Activated CD4-positive, alpha-beta T cell treated with anti-CD3 and anti-CD28 coated beads for 36 hours (primary cell): Measurements from ENCODE around the gene CCNE1. TPM values are rescaled to one million over a fixed set of nuclear protein-coding genes. Genes with fewer than 3 reads are reported as not detected.
"Not testable (repeated sequence)": the region's sequence is repeated elsewhere in the genome, so short reads cannot be mapped to it uniquely, and the experiment has no call there.

ENCODE experiments used
- ATAC-seq: fragments of 200-7000 bp; cut with Tn5 transposase; one replicate; pipeline ENCODE4 v1.10.0; 2021; ENCODE audit warnings: mild to moderate bottlenecking, moderate library complexity
- CTCF ChIA-PET: fragments of 350-600 bp; sonication (Branson Sonifier 250); formaldehyde crosslinking; loops from one replicate; lab custom pipeline; 2021; ENCODE audit warnings: antibody characterized with exemption; lab: Charles Lee
- POLR2A ChIA-PET: fragments of 350-600 bp; sonication (Branson Sonifier 250); formaldehyde crosslinking; loops from one replicate; lab custom pipeline; 2021; ENCODE audit warnings: antibody characterized with exemption, inconsistent platforms; lab: Charles Lee
- DNase-seq: peaks from one replicate; pipeline ENCODE4 v3.0.0-alpha.2; 2020
- H3K27ac Mint-ChIP-seq: one replicate; pipeline ENCODE4 v1.8.0; 2021; ENCODE audit warnings: mixed read lengths
- H3K27me3 Mint-ChIP-seq: one replicate; pipeline ENCODE4 v1.8.0; 2021; ENCODE audit warnings: mixed read lengths
- H3K36me3 Mint-ChIP-seq: one replicate; pipeline ENCODE4 v1.8.0; 2021; ENCODE audit warnings: low read depth, mixed read lengths
- H3K4me1 Mint-ChIP-seq: one replicate; pipeline ENCODE4 v1.8.0; 2021; ENCODE audit warnings: mixed read lengths
- H3K4me3 Mint-ChIP-seq: one replicate; pipeline ENCODE4 v1.8.0; 2021; ENCODE audit warnings: mild to moderate bottlenecking, moderate library complexity, mixed read lengths
- H3K9me3 Mint-ChIP-seq: one replicate; pipeline ENCODE4 v1.8.0; 2021; ENCODE audit warnings: low read depth, mixed read lengths
- intact Hi-C, 2 experiments: fragments of 100-400 bp; cut with DNase I in 1 of 2; cut with micrococcal nuclease in 1 of 2; formaldehyde crosslinking; loops; one replicate each; pipeline versions ENCODE4 v1.14.2 to v1.15.1; 2022 to 2024; cut with DNase I, micrococcal nuclease
- total RNA-seq, 2 experiments: library from RNA; stranded (reverse); gene quantifications; one replicate each; pipeline ENCODE4 v1.2.3, GENCODE V29; 2021

Gene CCNE1
- total RNA-seq, 2 experiments from 2014 or later = 29.4 to 30.4 TPM

DNA sequence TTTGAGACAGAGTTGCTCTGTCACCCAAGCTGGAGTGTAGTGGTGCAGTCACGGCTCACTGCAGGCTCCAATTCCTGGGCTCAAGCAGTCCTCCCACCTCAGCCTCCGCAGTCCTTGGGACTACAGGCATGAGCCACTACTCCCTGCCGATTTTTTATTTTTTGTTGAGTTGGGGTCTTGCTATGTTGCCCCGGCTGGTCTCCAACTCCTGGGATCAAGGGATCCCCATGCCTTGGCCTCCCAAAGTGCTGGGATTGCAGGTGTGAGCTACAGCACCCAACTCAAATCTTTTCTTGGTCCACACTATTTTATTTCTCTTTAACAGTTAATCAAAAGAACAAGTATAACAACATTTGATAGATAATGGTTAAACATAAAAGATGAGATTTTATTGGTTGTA is 7.5 kb downstream of the CCNE1 start:
- H3K9me3 Mint-ChIP-seq = no peaks in the 10 kb centered on the region
- peaks cover 2% of the 10 kb centered on the region for H3K4me1 Mint-ChIP-seq
- intact Hi-C loops = no loop called here
- no peak for DNase-seq
- ATAC-seq = no peak
- peaks cover 60% of the 10 kb centered on the region for H3K36me3 Mint-ChIP-seq
- ChIA-PET POLR2A (no interaction called here), CTCF (no interaction called here)
- H3K4me3 Mint-ChIP-seq = no peak overlapping the region
- no peak overlapping the region for H3K27ac Mint-ChIP-seq
- H3K27me3 Mint-ChIP-seq = no peaks in the 10 kb centered on the region

DNA sequence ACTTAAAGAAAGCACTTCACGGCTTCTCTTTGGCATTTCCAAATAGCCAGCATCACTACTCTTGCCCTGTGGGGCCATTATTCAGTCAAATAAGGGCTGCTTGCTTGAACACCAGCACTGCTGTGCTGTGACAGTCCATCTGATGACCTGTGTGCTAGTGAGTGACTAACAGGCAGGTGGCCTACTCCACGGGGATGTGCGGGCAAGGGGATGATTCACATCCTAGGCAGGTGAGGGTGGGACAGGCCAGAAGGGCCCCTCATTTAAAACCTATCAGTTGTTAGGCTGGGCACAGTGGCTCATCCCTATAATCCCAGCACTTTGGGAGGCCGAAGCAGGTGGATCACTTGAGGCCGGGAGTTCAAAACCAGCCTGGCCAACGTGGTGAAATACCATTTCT is 8.2 kb downstream of the CCNE1 start:
- H3K27me3 Mint-ChIP-seq = no peaks in the 10 kb centered on the region
- CTCF ChIA-PET = no interaction called here
- no peak for DNase-seq
- ATAC-seq = no peak
- intact Hi-C loops = no loop called here
- POLR2A ChIA-PET = no interaction called here
- H3K36me3 Mint-ChIP-seq = peaks cover 55% of the 10 kb centered on the region
- H3K27ac Mint-ChIP-seq = no peak overlapping the region
- peaks cover 2% of the 10 kb centered on the region for H3K4me1 Mint-ChIP-seq
- no peaks in the 10 kb centered on the region for H3K9me3 Mint-ChIP-seq
- H3K4me3 Mint-ChIP-seq = no peak overlapping the region

DNA sequence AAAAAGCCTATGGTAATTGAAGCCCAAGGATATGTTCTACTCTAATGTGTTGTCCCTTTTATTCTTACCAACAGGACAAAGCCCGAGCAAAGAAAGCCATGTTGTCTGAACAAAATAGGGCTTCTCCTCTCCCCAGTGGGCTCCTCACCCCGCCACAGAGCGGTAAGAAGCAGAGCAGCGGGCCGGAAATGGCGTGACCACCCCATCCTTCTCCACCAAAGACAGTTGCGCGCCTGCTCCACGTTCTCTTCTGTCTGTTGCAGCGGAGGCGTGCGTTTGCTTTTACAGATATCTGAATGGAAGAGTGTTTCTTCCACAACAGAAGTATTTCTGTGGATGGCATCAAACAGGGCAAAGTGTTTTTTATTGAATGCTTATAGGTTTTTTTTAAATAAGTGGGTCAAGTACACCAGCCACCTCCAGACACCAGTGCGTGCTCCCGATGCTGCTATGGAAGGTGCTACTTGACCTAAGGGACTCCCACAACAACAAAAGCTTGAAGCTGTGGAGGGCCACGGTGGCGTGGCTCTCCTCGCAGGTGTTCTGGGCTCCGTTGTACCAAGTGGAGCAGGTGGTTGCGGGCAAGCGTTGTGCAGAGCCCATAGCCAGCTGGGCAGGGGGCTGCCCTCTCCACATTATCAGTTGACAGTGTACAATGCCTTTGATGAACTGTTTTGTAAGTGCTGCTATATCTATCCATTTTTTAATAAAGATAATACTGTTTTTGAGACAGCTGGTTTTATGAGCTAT is 12.0 kb downstream of the CCNE1 start:
- peaks cover 2% of the 10 kb centered on the region for H3K4me1 Mint-ChIP-seq
- H3K9me3 Mint-ChIP-seq = no peaks in the 10 kb centered on the region
- peaks cover 42% of the 10 kb centered on the region for H3K36me3 Mint-ChIP-seq
- POLR2A ChIA-PET = no interaction called here
- no peak overlapping the region for H3K4me3 Mint-ChIP-seq
- CTCF ChIA-PET = no interaction called here
- no peaks in the 10 kb centered on the region for H3K27me3 Mint-ChIP-seq
- H3K27ac Mint-ChIP-seq = no peak overlapping the region
- ATAC-seq = no peak
- intact Hi-C loops = no loop called here
- DNase-seq = no peak

DNA sequence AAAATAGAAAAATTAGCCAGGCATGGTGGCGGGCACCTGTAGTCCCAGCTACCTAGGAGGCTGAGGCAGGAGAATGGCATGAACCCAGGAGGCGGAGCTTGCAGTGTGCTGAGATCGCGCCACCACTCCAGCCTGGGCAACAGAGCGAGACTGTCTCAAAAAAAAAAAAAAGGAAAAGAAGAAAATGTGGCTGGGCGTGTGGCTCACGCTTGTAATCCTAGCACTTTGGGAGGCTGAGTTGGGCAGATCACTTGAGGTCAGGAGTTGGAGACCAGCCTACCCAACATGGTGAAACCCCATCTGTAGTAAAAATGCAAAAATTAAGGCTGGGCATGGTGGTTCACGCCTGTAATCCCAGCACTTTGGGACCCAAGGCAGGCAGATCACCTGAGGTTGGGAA is 13.5 kb downstream of the CCNE1 start:
- CTCF ChIA-PET, H3K27ac Mint-ChIP-seq, H3K4me1 Mint-ChIP-seq, H3K27me3 Mint-ChIP-seq, DNase-seq, POLR2A ChIA-PET, ATAC-seq, H3K4me3 Mint-ChIP-seq, intact Hi-C loops, H3K9me3 Mint-ChIP-seq: not testable (repeated sequence)
- H3K36me3 Mint-ChIP-seq = peaks cover 30% of the 10 kb centered on the region

DNA sequence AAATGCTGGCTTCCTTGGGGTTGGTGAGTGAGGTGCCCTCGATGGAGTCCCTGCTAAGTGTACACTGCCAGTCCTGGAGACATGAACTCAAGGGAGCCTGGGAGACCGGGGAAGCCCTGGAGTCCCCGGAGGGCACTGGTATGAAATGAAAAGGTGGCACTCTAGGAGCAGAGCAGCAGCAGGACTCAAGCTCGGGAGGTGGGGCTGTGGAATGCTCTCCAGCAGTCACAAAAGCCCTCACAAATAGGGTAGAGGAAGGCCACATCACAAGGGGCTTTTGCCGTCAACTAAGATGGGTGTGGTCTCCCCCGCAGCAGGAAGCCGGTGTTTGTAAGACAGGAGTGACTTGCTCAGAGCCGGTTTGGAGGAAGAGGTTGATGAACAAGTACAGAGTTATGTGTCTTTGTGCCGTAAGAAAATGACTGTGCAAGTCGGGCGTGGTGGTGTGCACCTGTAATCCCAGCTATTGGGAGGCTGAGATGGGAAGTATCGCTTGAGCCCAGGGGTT is 19.3 kb downstream of the CCNE1 start:
- H3K27me3 Mint-ChIP-seq = no peaks in the 10 kb centered on the region
- H3K9me3 Mint-ChIP-seq = peaks cover 2% of the 10 kb centered on the region
- H3K4me3 Mint-ChIP-seq = peak overlapping the region; percentile 56
- CTCF ChIA-PET = interaction anchor here (0.6 to 1.6 kb wide), 5 partner anchors 17 to 1517 kb away, joined by 3 to 6 read pairs (median 3); no protein-coding TSS in a partner anchor
- ATAC-seq = peak; percentile 97
- H3K4me1 Mint-ChIP-seq = peaks cover 50% of the 10 kb centered on the region
- intact Hi-C loops = loop anchor here in 1 of 2 experiments (1.0 kb wide), 1 partner anchor 20 kb away; the partner anchor contains the start of gene CCNE1
- peak overlapping the region; percentile 96 for H3K27ac Mint-ChIP-seq
- DNase-seq = peak; percentile 81
- H3K36me3 Mint-ChIP-seq = peaks cover 2% of the 10 kb centered on the region
- POLR2A ChIA-PET = no interaction called here

DNA sequence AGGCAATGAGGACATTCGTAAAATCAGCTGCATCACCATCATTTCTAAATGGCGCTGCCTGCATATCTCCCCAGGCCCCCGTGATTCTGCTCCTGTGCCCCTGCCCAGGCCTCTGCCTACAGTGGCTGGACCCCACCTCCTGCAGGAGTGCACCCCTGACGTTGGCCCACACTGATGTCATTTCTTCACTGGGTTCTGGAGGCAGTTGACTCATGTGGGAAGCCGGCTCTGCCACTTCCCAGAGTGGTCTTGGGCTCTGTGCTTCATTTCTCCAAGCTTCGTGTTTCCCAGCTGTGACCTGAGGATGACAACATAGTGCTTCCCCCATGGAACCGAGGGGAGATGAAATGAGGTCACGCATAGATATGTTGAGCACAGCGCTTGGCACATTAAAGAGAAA is 19.9 kb downstream of the CCNE1 start:
- Mint-ChIP-seq H3K4me3 (peak overlapping the region; percentile 30), H3K36me3 (peaks cover 2% of the 10 kb centered on the region), H3K9me3 (peaks cover 2% of the 10 kb centered on the region), H3K27ac (peak overlapping the region; percentile 96), H3K27me3 (no peaks in the 10 kb centered on the region), H3K4me1 (peaks cover 56% of the 10 kb centered on the region)
- DNase-seq (no peak), ATAC-seq (no peak)
- POLR2A ChIA-PET = no interaction called here
- CTCF ChIA-PET = interaction anchor here (1.0 to 1.6 kb wide), 3 partner anchors 18 to 72 kb away, joined by 3 to 6 read pairs (median 3); no protein-coding TSS in a partner anchor
- intact Hi-C loops = loop anchor here in 1 of 2 experiments (1.0 kb wide), 1 partner anchor 20 kb away; the partner anchor contains the start of gene CCNE1

DNA sequence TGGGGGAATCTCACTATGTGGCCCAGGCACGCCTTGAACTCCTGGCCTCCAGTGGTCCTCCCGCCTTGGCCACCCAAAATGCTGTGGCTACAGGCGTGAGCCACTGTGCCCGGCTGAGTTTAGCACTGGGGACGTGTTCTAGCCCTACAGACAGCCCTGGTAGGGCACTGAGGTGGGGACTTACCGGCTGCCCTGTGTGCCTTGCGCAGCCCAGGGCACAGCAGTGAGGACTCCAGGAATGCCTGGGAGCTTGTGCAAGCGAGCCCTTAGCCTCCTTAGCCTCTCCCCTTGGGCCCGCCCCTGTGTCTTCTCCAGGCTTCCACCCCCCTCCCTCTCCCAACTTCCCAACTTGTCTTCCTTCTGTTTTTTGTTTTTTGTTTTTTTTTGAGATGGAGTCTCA is 21.0 kb downstream of the CCNE1 start:
- ChIA-PET POLR2A (no interaction called here), CTCF (interaction anchor here (0.6 kb wide), 1 partner anchor 16 kb away, joined by 3 read pairs; no protein-coding TSS in a partner anchor)
- H3K27ac Mint-ChIP-seq = no peak overlapping the region
- H3K27me3 Mint-ChIP-seq = no peaks in the 10 kb centered on the region
- no peak for ATAC-seq
- DNase-seq = no peak
- H3K4me1 Mint-ChIP-seq = peaks cover 67% of the 10 kb centered on the region
- intact Hi-C loops = no loop called here
- H3K9me3 Mint-ChIP-seq = peaks cover 2% of the 10 kb centered on the region
- peaks cover 2% of the 10 kb centered on the region for H3K36me3 Mint-ChIP-seq
- H3K4me3 Mint-ChIP-seq = no peak overlapping the region

DNA sequence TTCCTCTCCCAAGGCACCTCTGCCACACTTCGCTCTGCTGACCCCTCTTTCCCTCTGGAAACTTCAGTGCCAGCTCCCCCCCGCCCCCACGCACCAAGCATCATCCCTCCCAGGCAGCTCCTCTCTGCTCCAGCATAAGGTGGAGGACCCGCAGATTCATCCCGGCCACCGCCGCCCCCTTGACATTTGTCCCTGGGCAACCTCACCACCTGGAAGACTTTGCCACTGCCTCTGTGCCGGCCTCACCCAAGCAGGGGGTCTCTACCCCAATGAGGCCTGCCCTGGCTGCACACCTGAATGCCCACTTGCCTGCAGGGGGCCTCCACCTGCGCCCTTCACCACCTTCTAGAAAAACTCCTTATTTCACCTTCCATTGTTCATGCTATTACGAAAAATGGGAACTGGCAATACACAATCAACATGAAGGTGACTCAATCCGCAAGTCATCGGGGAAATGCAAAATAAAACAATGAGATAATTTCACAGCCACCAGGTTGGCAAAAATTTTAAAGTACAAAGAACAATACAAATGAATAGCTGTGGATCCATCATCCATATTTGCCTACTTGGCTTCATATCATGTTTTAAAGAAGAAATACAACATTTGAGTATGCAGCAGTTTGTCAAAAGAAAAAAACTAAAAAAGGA is 21.9 kb downstream of the CCNE1 start:
- ChIA-PET CTCF (interaction anchor here (1.0 kb wide), 1 partner anchor 12 kb away, joined by 3 read pairs; no protein-coding TSS in a partner anchor), POLR2A (no interaction called here)
- H3K27me3 Mint-ChIP-seq = no peaks in the 10 kb centered on the region
- DNase-seq (no peak), ATAC-seq (no peak)
- peaks cover 74% of the 10 kb centered on the region for H3K4me1 Mint-ChIP-seq
- H3K9me3 Mint-ChIP-seq = peaks cover 2% of the 10 kb centered on the region
- peak overlapping the region; percentile 71 for H3K27ac Mint-ChIP-seq
- no peak overlapping the region for H3K4me3 Mint-ChIP-seq
- peaks cover 2% of the 10 kb centered on the region for H3K36me3 Mint-ChIP-seq
- intact Hi-C loops = no loop called here

DNA sequence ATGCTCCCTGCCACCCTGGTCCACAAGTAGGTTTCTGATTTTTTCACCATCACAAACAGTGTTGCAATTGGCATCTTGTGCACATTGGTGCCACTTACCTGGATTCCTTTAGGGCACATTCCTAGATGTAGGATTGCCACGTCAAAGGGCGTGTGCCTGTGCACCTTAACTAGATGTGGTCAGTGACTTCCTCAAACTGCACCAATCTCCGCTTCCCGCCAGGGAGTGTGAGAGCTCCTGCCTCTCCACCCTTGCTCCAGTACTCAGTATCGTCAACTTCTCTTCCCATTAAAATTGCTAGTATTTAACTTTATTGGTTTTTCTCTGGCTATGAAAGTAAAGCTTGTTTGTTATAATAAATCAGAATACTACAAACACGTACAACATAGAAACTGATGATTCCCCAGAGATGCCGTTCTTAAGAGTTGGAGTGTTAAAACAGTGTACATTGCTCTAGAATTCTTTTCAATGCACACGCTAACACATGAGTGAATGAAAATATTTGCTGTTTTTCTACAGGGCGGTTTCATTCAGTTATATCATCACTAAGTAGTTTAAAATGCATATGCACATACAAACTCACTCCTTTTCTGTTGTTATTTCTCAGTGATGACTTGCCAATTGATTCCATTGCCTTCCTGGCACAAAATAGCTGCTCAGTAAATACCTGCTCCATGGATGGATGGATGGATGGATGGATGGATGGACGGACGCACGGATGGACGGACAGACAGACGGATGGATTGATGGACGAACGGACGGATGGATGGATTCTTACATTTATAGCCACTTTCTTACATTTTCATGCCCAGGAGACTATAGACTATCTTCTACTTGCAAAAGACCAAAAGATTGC is 23.4 kb downstream of the CCNE1 start:
- intact Hi-C loops = loop anchor here (5.0 kb wide), 2 partner anchors 163 to 248 kb away; no protein-coding TSS in a partner anchor
- no peak for ATAC-seq
- DNase-seq = no peak
- Mint-ChIP-seq H3K27ac (peak overlapping the region; percentile 32), H3K27me3 (no peaks in the 10 kb centered on the region), H3K36me3 (peaks cover 2% of the 10 kb centered on the region), H3K4me1 (peaks cover 71% of the 10 kb centered on the region), H3K9me3 (peaks cover 2% of the 10 kb centered on the region), H3K4me3 (no peak overlapping the region)
- CTCF ChIA-PET = interaction anchor here (1.0 kb wide), 1 partner anchor 23 kb away, joined by 3 read pairs; no protein-coding TSS in a partner anchor
- POLR2A ChIA-PET = interaction anchor here (0.7 kb wide), 1 partner anchor 80 kb away, joined by 3 read pairs; no protein-coding TSS in a partner anchor

- intact Hi-C loops = loop anchor here (2.0 to 5.0 kb wide), 4 partner anchors 16 to 249 kb away; partner anchors contain the start of gene C19orf12 (in 1 of the 2)
- DNase-seq (peak; percentile 84), ATAC-seq (peak; percentile 73)
- peak overlapping the region; percentile 99 for H3K27ac Mint-ChIP-seq
- no peaks in the 10 kb centered on the region for H3K27me3 Mint-ChIP-seq
- peak overlapping the region; percentile 51 for H3K4me3 Mint-ChIP-seq
- peaks cover 59% of the 10 kb centered on the region for H3K4me1 Mint-ChIP-seq
- H3K36me3 Mint-ChIP-seq = peaks cover under 1% of the 10 kb centered on the region
- ChIA-PET CTCF (interaction anchor here (0.6 kb wide), 1 partner anchor 35 kb away, joined by 3 read pairs; no protein-coding TSS in a partner anchor), POLR2A (interaction anchor here (0.6 to 0.7 kb wide), 2 partner anchors 9 to 122 kb away, joined by 3 to 5 read pairs; no protein-coding TSS in a partner anchor)
- peaks cover under 1% of the 10 kb centered on the region for H3K9me3 Mint-ChIP-seq
These were observed 24.6 kb downstream of the CCNE1 start for GRCh38 chr19:29836409-29836825.
